Right lobe of liver (tissue), 4 donors: ENCODE results near the gene CBX6.

ENCODE experiments used
- CTCF ChIP-seq, 4 donors: fragments of 200-600 bp in 3 of 4; fragments of 450-650 bp in 1 of 4; IDR thresholded peaks; one replicate each; pipeline versions ENCODE4 v1.5.1 to v1.8.0; 2016 to 2022; ENCODE audit warnings: antibody characterized with exemption in 4 of 4, mild to moderate bottlenecking in 2 of 4
- POLR2A ChIP-seq: fragments of 450-650 bp; IDR thresholded peaks from one replicate; pipeline ENCODE4 v1.6.1; 2017; ENCODE audit warnings: antibody characterized with exemption, mild to moderate bottlenecking
- donor health status: DM: no; HTN: no; CAD: no.
- donor health status: DM: no; HTN: no; CAD: no.
- donor health status: DM: no; HTN: yes; CAD: no.

DNA sequence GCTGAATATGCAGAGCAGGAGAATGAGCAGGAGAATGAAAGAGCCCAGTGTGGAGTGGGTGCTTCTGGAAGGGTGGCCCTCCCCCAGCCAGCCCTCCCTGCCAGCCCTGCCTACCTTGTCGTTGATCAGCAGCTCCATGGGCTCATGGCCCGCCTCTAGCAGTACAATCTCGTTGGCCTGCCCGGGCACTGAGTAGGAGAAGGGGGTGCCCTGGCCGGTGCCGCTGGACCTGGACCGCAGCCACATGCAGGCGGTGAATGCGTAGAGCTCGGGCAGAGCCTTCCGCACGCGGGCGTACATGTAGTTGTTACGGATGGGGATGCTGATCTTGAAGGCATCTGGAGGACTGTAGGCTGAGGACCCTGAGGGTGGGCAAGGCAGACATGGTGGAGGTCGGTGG is 45.6 kb downstream of the CBX6 start:
- TF ChIP-seq CTCF (IDR thresholded peaks at IDR 0.05), result no peak
- TF ChIP-seq POLR2A, result no peak
